Vagina (tissue), 2 donors: ENCODE data around the gene PMEPA1. TPM values are rescaled to one million over a fixed set of nuclear protein-coding genes. Genes with fewer than 3 reads are reported as not detected.

Experiments used
- DNase-seq, 2 donors: peaks; one replicate each; pipeline ENCODE4 v3.0.0-alpha.2; 2017; ENCODE audit errors: extremely low spot score in 2 of 2
- H3K27ac ChIP-seq: fragments of 200-600 bp; sonication (generic); one replicate; pipeline ENCODE4 v1.5.1; 2019
- H3K27me3 ChIP-seq: fragments of 200-600 bp; sonication (generic); one replicate; pipeline ENCODE4 v1.5.1; 2019
- H3K36me3 ChIP-seq, 2 donors: fragments of 200-600 bp; sonication (generic); one replicate each; pipeline ENCODE4 v1.5.1; 2017 to 2019
- H3K4me1 ChIP-seq: fragments of 200-600 bp; sonication (generic); one replicate; pipeline ENCODE4 v1.5.1; 2019
- H3K4me3 ChIP-seq, 2 donors: fragments of 200-600 bp; sonication (generic); 1 replicate in 1 of 2; 2 replicates in 1 of 2; pipeline ENCODE4 v1.5.1; 2016 to 2019
- H3K9me3 ChIP-seq: fragments of 200-600 bp; sonication (generic); one replicate; pipeline ENCODE4 v1.5.1; 2019
- CTCF ChIP-seq, 3 experiments: fragments of 450-650 bp in 2 of 3; fragments of 200-600 bp in 1 of 3; sonication (generic) in 1 of 3; IDR thresholded peaks; one replicate each; pipeline ENCODE4 v1.5.1; 2017 to 2019; ENCODE audit warnings: antibody characterized with exemption in 3 of 3, mild to moderate bottlenecking in 2 of 3, moderate library complexity in 2 of 3
- POLR2A ChIP-seq, 2 donors: fragments of 450-650 bp; IDR thresholded peaks; one replicate each; pipeline ENCODE4 v1.6.1; 2017; ENCODE audit warnings: antibody characterized with exemption in 2 of 2, mild to moderate bottlenecking in 2 of 2, moderate library complexity in 2 of 2
- POLR2AphosphoS5 ChIP-seq, 2 donors: sonication (generic); formaldehyde crosslinking; IDR thresholded peaks; one replicate each; pipeline ENCODE4 v1.9.0; 2017; ENCODE audit warnings: antibody characterized with exemption in 2 of 2, mild to moderate bottlenecking in 2 of 2, low read depth in 1 of 2; ENCODE audit not compliant: insufficient read depth in 1 of 2
- intact Hi-C: fragments of 100-400 bp; cut with DNase I; formaldehyde crosslinking; loops from one replicate; pipeline ENCODE4 v1.15.1; 2023
- total RNA-seq: library from RNA; depleted of rRNA; stranded (reverse); fragments of >200 nt; gene quantifications from one replicate; pipeline ENCODE4 v1.2.3, GENCODE V29; 2016

The PMEPA1 gene
- total RNA-seq, 1 donor from 2014 or later, result 11.3 TPM

- H3K9me3 ChIP-seq, result no peaks in the 10 kb centered on the region
- no peak for DNase-seq
- peaks cover 93% of the 10 kb centered on the region for H3K4me1 ChIP-seq
- H3K4me3 ChIP-seq, result no peak overlapping the region
- intact Hi-C loops, result no loop called here
- no peak for TF ChIP-seq POLR2AphosphoS5 (IDR thresholded peaks at IDR 0.05; ENCODE audit: insufficient read depth in 1 of 2, low read depth in 1 of 2)
- no peak for TF ChIP-seq CTCF (IDR thresholded peaks at IDR 0.05)
- TF ChIP-seq POLR2A (IDR thresholded peaks at IDR 0.05), result no peak
- peak overlapping the region; percentile 70 for H3K27ac ChIP-seq
- H3K36me3 ChIP-seq, result no peaks in the 10 kb centered on the region
- H3K27me3 ChIP-seq, result no peaks in the 10 kb centered on the region
Measured at GRCh38 chr20:57683881-57684807, 25.7 kb downstream of the PMEPA1 start.

- Histone ChIP-seq H3K4me3 (no peak overlapping the region), H3K4me1 (peaks cover 91% of the 10 kb centered on the region), H3K27ac (peak overlapping the region; percentile 70), H3K36me3 (no peaks in the 10 kb centered on the region), H3K27me3 (no peaks in the 10 kb centered on the region), H3K9me3 (no peaks in the 10 kb centered on the region)
- intact Hi-C loops, result no loop called here
- DNase-seq, result no peak
- TF ChIP-seq POLR2AphosphoS5 (IDR thresholded peaks at IDR 0.05; ENCODE audit: insufficient read depth in 1 of 2, low read depth in 1 of 2), result no peak
Measured at GRCh38 chr20:57683287-57683686, 26.5 kb downstream of the PMEPA1 start.

- H3K27ac ChIP-seq, result peak overlapping the region; percentile 70
- no peaks in the 10 kb centered on the region for H3K36me3 ChIP-seq
- H3K27me3 ChIP-seq, result no peaks in the 10 kb centered on the region
- H3K9me3 ChIP-seq, result no peaks in the 10 kb centered on the region
- TF ChIP-seq POLR2AphosphoS5 (IDR thresholded peaks at IDR 0.05; ENCODE audit: insufficient read depth in 1 of 2, low read depth in 1 of 2) (no peak), CTCF (IDR thresholded peaks at IDR 0.05) (no peak), POLR2A (IDR thresholded peaks at IDR 0.05) (no peak)
- no peak for DNase-seq
- intact Hi-C loops, result no loop called here
- peaks cover 91% of the 10 kb centered on the region for H3K4me1 ChIP-seq
- no peak overlapping the region for H3K4me3 ChIP-seq
Measured at GRCh38 chr20:57682184-57683101, 27.4 kb downstream of the PMEPA1 start.

- Histone ChIP-seq H3K9me3 (no peaks in the 10 kb centered on the region), H3K27ac (peak overlapping the region; percentile 70), H3K4me3 (no peak overlapping the region), H3K36me3 (no peaks in the 10 kb centered on the region), H3K4me1 (peaks cover 93% of the 10 kb centered on the region), H3K27me3 (no peaks in the 10 kb centered on the region)
- TF ChIP-seq POLR2A (IDR thresholded peaks at IDR 0.05), result no peak
- no peak for TF ChIP-seq POLR2AphosphoS5 (IDR thresholded peaks at IDR 0.05; ENCODE audit: insufficient read depth in 1 of 2, low read depth in 1 of 2)
- TF ChIP-seq CTCF (IDR thresholded peaks at IDR 0.05), result no peak
- intact Hi-C loops, result no loop called here
- no peak for DNase-seq
Measured at GRCh38 chr20:57680934-57681914, 28.6 kb downstream of the PMEPA1 start.
